SK-N-MC (cell line): Measurements from ENCODE around the gene INSIG1.
A peak's percentile ranks its signal among the peaks of the same experiment; 100 is the strongest.

Experiments
- DNase-seq: peaks from one replicate; pipeline ENCODE4 v3.0.0-alpha.2; 2011; ENCODE audit warnings: low read depth, low spot score
- H3K27ac ChIP-seq: fragments of 200-600 bp; sonication (generic); 2 replicates; pipeline ENCODE4 v1.5.1; 2016; ENCODE audit warnings: mixed run types
- H3K36me3 ChIP-seq: fragments of 200-600 bp; sonication (generic); 2 replicates; pipeline ENCODE4 v1.6.1; 2017; ENCODE audit warnings: antibody characterized with exemption, low read length, mixed read lengths; ENCODE audit not compliant: insufficient read depth
- H3K4me3 ChIP-seq: fragments of 200-600 bp; sonication (generic); 2 replicates; pipeline ENCODE4 v1.5.1; 2016
- H3K9ac ChIP-seq: fragments of 200-600 bp; sonication (generic); 2 replicates; pipeline ENCODE4 v1.8.0; 2017; ENCODE audit warnings: mixed run types, mixed read lengths; ENCODE audit not compliant: insufficient read length
- H3K9me3 ChIP-seq: fragments of 200-600 bp; sonication (generic); 2 replicates; pipeline ENCODE4 v1.6.1; 2017; ENCODE audit warnings: low read depth, mild to moderate bottlenecking, antibody characterized with exemption, low read length, moderate library complexity, mixed read lengths
- EZH2 ChIP-seq: fragments of 200-600 bp; sonication (generic); IDR thresholded peaks from one replicate; pipeline ENCODE4 v1.6.1; 2017; ENCODE audit warnings: antibody characterized with exemption
- FOXP2 ChIP-seq: optimal IDR thresholded peaks from 2 replicates; pipeline ENCODE3; 2011; ENCODE audit warnings: mild to moderate bottlenecking, moderate library complexity; ENCODE audit not compliant: insufficient read depth; ENCODE audit errors: extremely low read length, control extremely low read depth
- POLR2AphosphoS5 ChIP-seq: IDR thresholded peaks from 2 replicates; pipeline ENCODE4 v1.6.1; 2012; ENCODE audit warnings: mild to moderate bottlenecking, low read depth, low read length, borderline replicate concordance

Gene INSIG1

DNA sequence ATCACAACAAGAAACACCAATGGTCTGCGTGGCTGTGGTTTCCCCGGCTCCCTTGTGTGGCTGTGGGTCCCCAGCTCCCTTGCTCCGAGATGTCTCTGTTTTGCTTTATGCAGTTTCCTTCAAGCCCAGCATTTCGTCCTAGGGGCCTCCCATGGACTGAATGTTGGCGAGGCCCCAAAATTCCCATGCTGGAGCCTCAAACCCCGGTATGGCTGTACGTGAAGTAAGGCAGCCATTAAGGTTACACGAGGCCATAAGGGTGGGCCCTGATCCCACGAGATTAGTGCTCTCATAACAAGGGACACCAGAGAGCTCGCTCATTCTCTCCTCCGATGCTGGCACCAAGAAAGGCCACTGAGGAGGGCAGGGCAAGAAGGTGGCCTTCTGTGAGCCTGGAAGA is 44.6 kb downstream of the INSIG1 start:
- no peak overlapping the region for H3K9ac ChIP-seq
- H3K9me3 ChIP-seq = no peaks in the 10 kb centered on the region
- no peak for DNase-seq
- H3K4me3 ChIP-seq = no peak overlapping the region
- no peaks in the 10 kb centered on the region for H3K36me3 ChIP-seq
- no peak overlapping the region for H3K27ac ChIP-seq
- no peak for TF ChIP-seq EZH2
- no peak for TF ChIP-seq FOXP2
- TF ChIP-seq POLR2AphosphoS5 = no peak

DNA sequence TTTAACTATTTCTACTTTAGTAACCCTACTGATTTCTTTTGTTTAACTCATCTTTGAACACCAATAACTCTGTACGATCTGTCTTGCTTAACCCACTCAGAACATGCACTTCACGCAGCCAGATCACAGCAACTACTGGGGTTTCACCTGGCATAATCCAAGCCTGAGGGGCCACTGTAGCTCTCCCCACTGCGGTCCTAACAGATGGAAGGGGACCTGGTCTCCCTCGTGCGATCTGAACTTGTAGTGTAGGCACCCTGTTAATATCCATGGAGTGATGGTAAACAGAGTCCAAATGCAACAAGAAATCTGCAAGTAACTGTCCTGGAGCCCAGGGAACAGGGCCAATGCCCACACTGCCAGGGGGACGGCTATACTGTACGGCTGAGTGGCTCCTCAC is 45.5 kb downstream of the INSIG1 start:
- TF ChIP-seq FOXP2 = no peak
- H3K36me3 ChIP-seq = no peaks in the 10 kb centered on the region
- H3K4me3 ChIP-seq = no peak overlapping the region
- DNase-seq = no peak
- no peak overlapping the region for H3K9ac ChIP-seq
- no peaks in the 10 kb centered on the region for H3K9me3 ChIP-seq
- H3K27ac ChIP-seq = no peak overlapping the region

- Histone ChIP-seq H3K9ac (no peak overlapping the region), H3K36me3 (no peaks in the 10 kb centered on the region), H3K4me3 (no peak overlapping the region), H3K27ac (no peak overlapping the region), H3K9me3 (no peaks in the 10 kb centered on the region)
- no peak for DNase-seq
- TF ChIP-seq POLR2AphosphoS5 = no peak
- no peak for TF ChIP-seq FOXP2
- no peak for TF ChIP-seq EZH2
Observed at GRCh38 chr7:155343661-155344121, 46.0 kb downstream of the INSIG1 start.

- H3K4me3 ChIP-seq = peak overlapping the region; percentile 77
- peak overlapping the region; percentile 55 for H3K9ac ChIP-seq
- H3K36me3 ChIP-seq = no peaks in the 10 kb centered on the region
- no peak for TF ChIP-seq FOXP2
- no peak for TF ChIP-seq EZH2
- no peak for TF ChIP-seq POLR2AphosphoS5
- H3K27ac ChIP-seq = no peak overlapping the region
- no peaks in the 10 kb centered on the region for H3K9me3 ChIP-seq
- DNase-seq = no peak
Observed at GRCh38 chr7:155344270-155344617, 46.6 kb downstream of the INSIG1 start.

DNA sequence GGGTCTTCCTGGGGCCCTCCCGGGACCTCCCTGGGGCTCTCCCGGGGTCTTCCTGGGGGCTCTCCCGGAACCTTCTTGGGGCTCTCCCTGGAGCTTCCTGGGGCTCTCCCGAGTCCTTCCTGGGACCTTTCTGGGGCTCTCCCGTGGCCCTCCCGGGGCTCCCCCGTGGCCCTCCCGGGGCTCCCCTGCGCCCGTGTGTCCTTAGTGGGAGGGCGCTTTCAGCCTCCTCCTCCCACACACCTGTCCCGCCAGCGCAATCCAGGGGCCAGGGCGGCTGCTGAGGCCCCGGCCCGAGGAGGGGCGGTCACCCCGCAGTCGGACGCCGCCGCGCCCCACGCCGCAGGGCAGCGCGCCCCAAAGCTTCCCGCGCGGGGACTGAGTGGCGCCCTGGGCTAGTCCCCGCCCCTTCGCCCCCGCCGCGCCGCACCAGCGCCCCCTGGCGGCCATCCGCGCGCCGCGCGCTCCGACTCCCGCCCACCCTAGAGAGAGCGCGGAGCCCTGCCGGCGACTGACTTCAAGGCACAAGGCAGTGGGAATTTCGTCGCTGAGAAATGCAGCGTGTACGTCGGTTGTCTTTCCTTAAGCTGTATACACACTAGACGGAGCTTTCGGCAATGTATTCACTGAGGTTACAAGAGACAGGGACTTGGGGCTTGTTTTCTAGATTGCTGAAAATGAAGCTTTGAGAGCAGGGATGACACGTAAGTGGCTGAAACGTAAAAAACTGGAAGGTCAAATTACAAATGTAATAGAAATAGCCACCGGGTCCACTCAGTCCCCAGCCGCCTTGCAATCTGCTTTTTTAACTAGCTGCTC is 47.1 kb downstream of the INSIG1 start:
- no peaks in the 10 kb centered on the region for H3K9me3 ChIP-seq
- no peak for TF ChIP-seq EZH2
- no peak for TF ChIP-seq POLR2AphosphoS5
- no peak for TF ChIP-seq FOXP2
- no peak overlapping the region for H3K27ac ChIP-seq
- DNase-seq = peak; percentile 42
- peak overlapping the region; percentile 77 for H3K4me3 ChIP-seq
- H3K9ac ChIP-seq = peak overlapping the region; percentile 55
- no peaks in the 10 kb centered on the region for H3K36me3 ChIP-seq

- no peaks in the 10 kb centered on the region for H3K36me3 ChIP-seq
- H3K9me3 ChIP-seq = no peaks in the 10 kb centered on the region
- H3K4me3 ChIP-seq = peak overlapping the region; percentile 28; the same call in 1 of the 2 replicates
- H3K9ac ChIP-seq = no peak overlapping the region
- DNase-seq = no peak
- no peak for TF ChIP-seq POLR2AphosphoS5
- TF ChIP-seq FOXP2 = no peak
- TF ChIP-seq EZH2 = no peak
- H3K27ac ChIP-seq = no peak overlapping the region
Observed at GRCh38 chr7:155345490-155345889, 47.8 kb downstream of the INSIG1 start.

DNA sequence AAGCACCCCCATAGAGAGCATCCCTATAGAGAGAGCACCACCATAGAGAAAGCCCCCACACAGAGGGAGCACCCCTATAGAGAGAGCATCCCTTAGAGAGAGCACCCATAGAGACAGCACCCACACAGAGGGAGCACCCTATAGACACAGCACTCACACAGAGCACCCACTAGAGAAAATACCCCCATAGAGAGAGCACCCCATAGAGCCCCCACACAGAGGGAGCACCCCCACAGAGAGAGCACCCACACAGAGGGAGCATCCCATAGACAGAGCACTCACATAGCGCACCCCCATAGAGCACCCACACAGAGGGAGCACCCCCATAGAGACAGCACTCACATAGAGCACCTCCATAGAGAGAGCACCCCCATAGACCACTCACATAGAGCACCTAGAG is 48.6 kb downstream of the INSIG1 start:
- no peaks in the 10 kb centered on the region for H3K36me3 ChIP-seq
- TF ChIP-seq POLR2AphosphoS5 = no peak
- no peak for TF ChIP-seq FOXP2
- TF ChIP-seq EZH2 = no peak

GRCh38 chr7:155348806-155349205 is 51.1 kb downstream of the INSIG1 start:
- Histone ChIP-seq H3K27ac (no peak overlapping the region), H3K9ac (no peak overlapping the region), H3K4me3 (no peak overlapping the region), H3K36me3 (no peaks in the 10 kb centered on the region), H3K9me3 (no peaks in the 10 kb centered on the region)
- no peak for DNase-seq
- TF ChIP-seq FOXP2 (no peak), POLR2AphosphoS5 (no peak), EZH2 (no peak)

More for the DNA sequence above, 48.6 kb downstream of the INSIG1 start:
- H3K27ac ChIP-seq = no peak overlapping the region
- H3K9me3 ChIP-seq = no peaks in the 10 kb centered on the region
- no peak overlapping the region for H3K4me3 ChIP-seq
- no peak for DNase-seq
- no peak overlapping the region for H3K9ac ChIP-seq
